ENCODE data around the gene IQSEC1.

The IQSEC1 gene

DNA sequence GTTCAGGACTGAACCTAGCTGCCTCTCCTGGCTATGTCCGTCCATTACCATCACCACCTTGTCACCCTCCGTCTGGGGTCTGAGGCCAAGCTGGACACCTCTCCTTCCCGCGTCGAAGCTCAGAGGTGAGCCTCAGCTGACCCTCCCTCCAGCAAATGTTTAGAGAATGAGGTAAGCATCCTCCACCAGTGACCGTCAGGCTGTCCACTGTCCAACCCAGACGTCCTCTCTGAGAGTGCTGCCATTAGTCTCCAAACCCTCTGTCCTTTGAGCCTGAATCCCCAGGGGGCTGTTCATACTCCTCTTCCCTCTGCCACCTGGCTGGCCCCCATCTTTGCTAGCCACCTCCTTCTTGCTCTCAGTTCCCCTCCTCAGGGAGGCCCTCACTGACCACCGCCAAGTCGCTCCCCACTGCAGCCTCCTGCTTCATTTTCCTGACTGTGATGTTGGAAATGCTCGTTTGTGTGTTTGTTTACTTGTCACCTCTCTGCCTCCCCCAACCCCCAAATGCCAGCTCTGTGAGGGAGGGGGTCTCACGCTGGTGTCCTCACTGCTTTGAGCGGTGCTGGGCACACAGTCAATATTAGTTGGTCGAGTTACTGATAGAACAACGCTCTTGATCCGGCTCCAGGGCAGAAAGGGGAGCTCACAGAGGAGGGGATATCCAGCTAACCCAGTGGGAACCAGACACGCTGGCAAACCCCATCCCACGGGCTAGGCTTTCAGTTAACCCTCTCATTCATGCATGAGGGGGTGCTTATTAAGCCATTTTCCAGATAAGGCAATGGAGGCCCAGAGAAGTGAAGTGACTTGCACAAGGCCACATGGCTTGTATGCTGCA lies 64.9 kb downstream of the IQSEC1 start:
- TF ChIP-seq POLR2A (IDR thresholded peaks at IDR 0.05; ENCODE audit: low read depth, low read length): no peak
- DNase-seq (ENCODE audit: insufficient read length, low spot score) (no peak), FAIRE-seq (no peak)

DNA sequence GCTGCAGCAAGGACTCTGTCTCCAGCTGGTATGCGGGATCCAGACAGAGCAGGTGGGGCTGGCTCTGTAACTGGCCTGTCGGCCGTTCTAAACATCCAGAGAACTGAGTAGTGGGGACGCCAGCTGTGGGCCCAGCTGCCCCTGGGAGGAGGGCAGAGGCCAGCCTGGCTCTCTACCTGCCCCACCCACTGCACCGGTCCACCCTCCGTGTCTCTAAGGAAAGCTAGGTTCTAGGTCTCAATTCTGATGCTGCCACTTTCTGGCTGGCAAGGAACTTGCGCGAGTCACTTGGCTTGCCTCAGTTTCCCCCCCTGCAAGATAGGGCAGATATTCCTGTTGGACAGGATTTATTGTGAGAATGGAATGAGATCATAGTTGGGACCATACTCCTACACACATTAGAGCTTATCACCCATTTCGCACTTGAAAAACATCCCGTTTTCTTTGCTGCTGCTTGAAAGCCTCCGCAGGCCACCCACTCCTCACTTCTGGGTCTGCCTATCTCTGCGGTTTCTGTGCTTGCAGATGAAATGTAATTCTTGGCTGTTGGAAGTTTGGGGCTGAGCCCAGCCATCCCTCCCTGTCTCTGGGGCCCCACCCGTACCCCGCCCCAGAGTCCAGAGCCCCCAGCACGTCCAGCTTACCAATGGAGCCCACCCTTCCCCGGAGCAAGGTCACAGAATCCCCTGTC lies 65.8 kb downstream of the IQSEC1 start:
- DNase-seq (ENCODE audit: insufficient read length, low spot score): no peak
- FAIRE-seq: no peak

GRCh38 chr3:13006216-13006990 lies 66.8 kb downstream of the IQSEC1 start:
- DNase-seq (ENCODE audit: insufficient read length, low spot score): no peak
- no peak for FAIRE-seq
- TF ChIP-seq POLR2A (IDR thresholded peaks at IDR 0.05; ENCODE audit: low read depth, low read length): no peak

More for the DNA sequence above, 65.8 kb downstream of the IQSEC1 start:
- no peak for TF ChIP-seq POLR2A (IDR thresholded peaks at IDR 0.05; ENCODE audit: low read depth, low read length)

DNA sequence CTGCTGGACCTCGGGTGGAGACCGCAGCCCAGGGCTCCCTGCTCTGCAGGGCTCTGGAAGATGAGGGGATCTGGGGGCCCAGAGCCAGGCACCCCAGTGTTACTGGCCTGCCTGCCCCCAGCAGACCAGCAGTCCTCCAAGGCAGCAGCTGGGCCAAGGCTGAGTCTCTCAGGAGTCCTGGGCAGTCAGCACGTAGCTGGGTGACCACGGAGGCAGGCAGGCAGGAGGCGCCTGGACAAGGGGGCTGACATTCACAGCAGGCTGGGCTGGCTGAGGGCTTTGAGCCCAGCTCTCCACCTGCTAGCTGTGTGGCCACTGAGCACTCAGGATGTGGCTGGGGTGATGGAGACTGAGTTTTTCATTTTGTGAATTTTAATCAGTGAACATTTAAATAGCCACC lies 67.9 kb downstream of the IQSEC1 start:
- DNase-seq (ENCODE audit: insufficient read length, low spot score) (no peak), FAIRE-seq (no peak)
- TF ChIP-seq POLR2A (IDR thresholded peaks at IDR 0.05; ENCODE audit: low read depth, low read length): no peak

DNA sequence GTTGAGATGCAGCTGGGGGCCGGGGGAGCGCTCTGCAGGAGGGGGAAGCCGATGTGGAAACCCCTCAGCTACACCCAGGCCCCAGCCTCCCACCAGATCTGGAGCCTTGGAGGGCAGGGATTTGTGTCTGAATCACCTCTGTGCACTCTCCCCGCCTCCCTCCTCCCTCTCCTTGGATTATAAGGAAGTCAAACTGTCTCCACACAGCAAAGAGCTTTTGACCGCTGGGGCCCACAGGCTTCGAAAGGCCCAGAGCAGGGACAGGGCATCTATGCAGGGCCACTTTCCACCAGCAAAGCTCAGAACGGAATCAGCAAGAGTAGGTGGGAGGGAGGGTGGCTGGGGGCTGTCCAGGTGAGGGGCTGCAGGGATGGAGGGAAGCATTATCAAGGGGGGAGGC lies 68.9 kb downstream of the IQSEC1 start:
- FAIRE-seq (no peak), DNase-seq (ENCODE audit: insufficient read length, low spot score) (no peak)
- TF ChIP-seq POLR2A (IDR thresholded peaks at IDR 0.05; ENCODE audit: low read depth, low read length): no peak

DNA sequence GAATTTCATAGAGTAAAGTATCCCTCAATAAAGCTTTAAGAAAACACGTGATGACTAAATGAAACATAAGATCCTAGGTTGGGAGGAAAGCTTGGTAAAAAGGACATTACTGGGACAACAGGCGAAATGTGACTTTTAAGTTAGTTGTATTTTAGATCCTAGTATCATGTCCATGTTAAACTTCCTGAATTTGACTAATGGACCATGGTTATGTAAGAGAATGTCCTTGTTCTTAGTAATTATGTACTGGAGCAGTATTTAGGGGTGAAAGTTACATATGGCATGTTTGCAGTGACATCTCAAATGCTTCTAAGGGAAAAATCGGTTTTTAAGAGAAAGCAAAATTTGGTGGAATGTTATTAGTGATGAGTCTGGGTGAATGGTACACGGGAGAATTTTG lies 69.6 kb downstream of the IQSEC1 start:
- FAIRE-seq (no peak), DNase-seq (ENCODE audit: insufficient read length, low spot score) (no peak)
- TF ChIP-seq POLR2A (IDR thresholded peaks at IDR 0.05; ENCODE audit: low read depth, low read length): no peak

DNA sequence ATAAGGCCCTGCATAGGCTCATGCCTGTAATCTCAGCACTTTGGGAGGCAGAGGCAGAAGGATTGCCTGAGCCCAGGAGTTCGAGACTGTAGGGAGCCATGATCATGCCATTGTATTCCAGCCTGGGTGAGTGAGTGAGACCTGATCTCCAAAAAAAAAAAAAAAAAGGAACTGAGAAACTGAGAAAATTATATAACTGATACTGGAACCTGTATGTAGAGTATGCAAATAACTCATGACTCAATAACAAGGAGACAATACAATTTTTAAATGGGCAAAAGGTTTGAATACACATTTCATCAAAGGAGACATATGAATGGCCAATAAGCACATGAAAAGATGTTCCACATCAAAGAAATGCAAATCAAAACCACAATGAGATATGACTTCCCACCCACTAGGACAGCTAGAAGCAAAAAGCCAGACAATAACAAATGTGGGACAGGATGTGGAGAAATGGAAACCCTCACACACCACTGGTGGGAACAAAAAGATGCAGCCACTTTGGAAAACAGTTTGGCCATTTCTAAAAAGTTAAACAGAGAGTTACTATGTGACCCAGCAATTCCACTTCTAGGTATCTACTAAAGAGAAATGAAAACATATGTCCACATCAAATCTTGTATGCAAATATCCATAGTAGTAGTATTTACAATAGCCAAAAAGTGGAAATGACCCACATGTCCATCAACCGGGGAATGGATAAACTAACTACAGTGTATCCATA lies 70.7 kb downstream of the IQSEC1 start:
- no peak for TF ChIP-seq POLR2A (IDR thresholded peaks at IDR 0.05; ENCODE audit: low read depth, low read length)
- DNase-seq (ENCODE audit: insufficient read length, low spot score) (no peak), FAIRE-seq (no peak)

GRCh38 chr3:12999147-13000140 lies 73.8 kb downstream of the IQSEC1 start:
- FAIRE-seq (no peak), DNase-seq (ENCODE audit: insufficient read length, low spot score) (no peak)
- TF ChIP-seq POLR2A (IDR thresholded peaks at IDR 0.05; ENCODE audit: low read depth, low read length): no peak

DNA sequence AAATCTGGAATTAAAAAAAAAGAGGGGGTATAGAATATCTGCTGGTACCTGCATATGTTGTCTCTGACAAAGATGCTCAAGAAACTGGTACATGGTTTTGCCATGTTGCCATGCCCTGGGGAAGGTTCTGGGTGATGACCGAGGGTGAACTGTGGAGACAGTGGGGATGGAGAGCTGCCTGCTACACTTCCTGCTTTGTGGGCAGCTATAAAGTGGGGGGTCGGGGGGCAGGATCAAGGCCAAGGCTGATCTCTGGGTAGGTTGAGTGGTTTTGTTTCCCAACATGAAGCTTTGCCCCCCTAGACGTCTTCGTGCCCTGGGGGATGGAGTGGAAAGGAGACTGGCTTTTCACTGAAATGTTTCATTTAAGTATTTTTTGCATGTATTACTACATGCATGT lies 74.6 kb downstream of the IQSEC1 start:
- FAIRE-seq (no peak), DNase-seq (ENCODE audit: insufficient read length, low spot score) (no peak)
- TF ChIP-seq POLR2A (IDR thresholded peaks at IDR 0.05; ENCODE audit: low read depth, low read length): no peak

DNA sequence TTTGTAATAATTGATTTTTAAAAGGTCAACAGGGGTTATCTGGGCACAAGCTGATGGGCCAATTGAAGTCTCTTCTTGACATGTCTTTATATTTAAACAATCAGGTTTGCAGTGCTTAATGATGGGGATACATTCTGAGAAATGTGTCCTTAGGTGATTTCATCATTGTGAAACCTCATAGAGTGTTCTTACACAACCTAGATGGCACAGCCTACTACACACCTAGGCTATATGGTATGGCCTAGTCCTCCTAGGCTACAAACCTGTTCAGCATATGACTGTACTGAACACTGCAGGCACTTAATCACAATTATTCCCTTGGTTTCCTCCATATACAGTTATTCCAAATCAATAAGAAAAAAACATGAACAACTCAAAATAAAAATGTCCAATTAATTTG lies 75.8 kb downstream of the IQSEC1 start:
- no peak for TF ChIP-seq POLR2A (IDR thresholded peaks at IDR 0.05; ENCODE audit: low read depth, low read length)
- DNase-seq (ENCODE audit: insufficient read length, low spot score) (no peak), FAIRE-seq (no peak)

DNA sequence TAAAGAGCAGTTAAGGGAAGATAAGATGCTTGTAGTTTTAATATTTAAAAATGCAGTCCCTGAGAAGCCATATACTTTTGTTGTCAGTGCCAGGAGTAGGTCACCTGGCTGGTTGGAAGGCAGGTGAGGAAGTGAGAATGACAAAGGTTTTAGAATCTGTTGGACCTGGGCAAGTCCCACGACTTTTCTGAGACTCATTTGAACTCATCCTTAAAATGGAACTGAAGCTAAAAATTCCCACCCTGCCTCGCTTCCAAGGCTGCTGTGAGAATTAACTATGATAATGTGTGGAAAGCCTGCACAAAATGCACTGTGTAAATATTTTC lies 77.1 kb downstream of the IQSEC1 start:
- DNase-seq (ENCODE audit: insufficient read length, low spot score): no peak
- TF ChIP-seq POLR2A (IDR thresholded peaks at IDR 0.05; ENCODE audit: low read depth, low read length): no peak
- FAIRE-seq: no peak

- no peak for FAIRE-seq
Observed at GRCh38 chr3:12995389-12996180, 77.6 kb downstream of the IQSEC1 start.

More at GRCh38 chr3:12995389-12996180, 77.6 kb downstream of the IQSEC1 start:
- no peak for DNase-seq (ENCODE audit: insufficient read length, low spot score)
- TF ChIP-seq POLR2A (IDR thresholded peaks at IDR 0.05; ENCODE audit: low read depth, low read length): no peak

Data from H54 (cell line).